GM12865 (cell line): ENCODE results near the gene MITF.

ENCODE experiments used
- DNase-seq: peaks from one replicate; pipeline ENCODE4 v3.0.0; 2010; ENCODE audit warnings: low read depth
- H3K4me3 ChIP-seq: 2 replicates; pipeline ENCODE4 v1.5.1; 2011; ENCODE audit warnings: mild to moderate bottlenecking, low read depth, low read length, control low read depth
- TF ChIP-seq, protein P1 (sequence below): IDR thresholded peaks from 2 replicates; pipeline ENCODE4 v1.5.1; 2011; ENCODE audit warnings: low read length, control low read depth, low read depth, inconsistent platforms; ENCODE audit not compliant: insufficient read depth; ENCODE audit errors: missing control alignments

MITF gene

DNA sequence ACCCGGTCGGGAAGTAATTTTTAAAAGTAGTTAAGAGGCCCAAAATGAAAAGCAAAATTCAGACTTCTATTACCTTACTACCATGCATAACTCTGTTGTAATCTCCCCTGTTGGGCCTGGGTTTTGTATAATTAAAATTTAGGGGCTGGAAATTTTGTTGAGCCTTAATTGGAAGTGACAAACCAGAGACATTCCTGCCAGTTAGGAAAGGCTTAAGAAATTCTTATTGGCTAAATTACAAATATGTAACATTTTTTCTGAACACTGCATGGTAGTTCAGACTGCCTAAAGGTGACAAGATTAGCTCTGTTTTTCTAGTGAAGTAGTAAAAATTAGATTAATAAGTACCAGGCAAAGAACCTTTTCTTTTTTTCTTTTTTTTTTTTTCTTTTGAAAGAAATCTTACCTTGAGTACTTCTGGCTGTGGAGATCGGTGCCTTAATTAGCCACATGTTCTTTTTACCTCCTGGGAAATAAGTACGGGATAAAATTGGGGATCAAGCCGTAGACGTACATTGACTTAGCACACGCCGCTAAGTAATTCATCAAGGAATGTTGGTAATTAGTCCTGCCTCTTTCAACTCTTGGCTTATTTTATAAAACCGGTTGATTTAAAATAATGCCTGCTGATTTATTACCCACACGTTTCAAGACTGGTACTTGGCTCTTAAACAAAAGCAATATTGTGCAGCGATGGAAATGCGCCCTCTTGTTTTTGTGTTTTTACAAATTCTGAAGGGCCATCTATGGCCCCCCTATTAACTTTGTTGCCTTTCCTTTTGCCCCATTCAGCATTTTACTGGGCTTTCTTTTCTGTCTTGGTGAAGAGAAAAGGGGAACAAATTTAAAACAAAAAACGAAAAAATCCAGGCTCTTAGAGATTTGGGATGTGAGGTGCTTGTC lies 149.0 kb downstream of the MITF start:
- TF ChIP-seq, protein P1, sequence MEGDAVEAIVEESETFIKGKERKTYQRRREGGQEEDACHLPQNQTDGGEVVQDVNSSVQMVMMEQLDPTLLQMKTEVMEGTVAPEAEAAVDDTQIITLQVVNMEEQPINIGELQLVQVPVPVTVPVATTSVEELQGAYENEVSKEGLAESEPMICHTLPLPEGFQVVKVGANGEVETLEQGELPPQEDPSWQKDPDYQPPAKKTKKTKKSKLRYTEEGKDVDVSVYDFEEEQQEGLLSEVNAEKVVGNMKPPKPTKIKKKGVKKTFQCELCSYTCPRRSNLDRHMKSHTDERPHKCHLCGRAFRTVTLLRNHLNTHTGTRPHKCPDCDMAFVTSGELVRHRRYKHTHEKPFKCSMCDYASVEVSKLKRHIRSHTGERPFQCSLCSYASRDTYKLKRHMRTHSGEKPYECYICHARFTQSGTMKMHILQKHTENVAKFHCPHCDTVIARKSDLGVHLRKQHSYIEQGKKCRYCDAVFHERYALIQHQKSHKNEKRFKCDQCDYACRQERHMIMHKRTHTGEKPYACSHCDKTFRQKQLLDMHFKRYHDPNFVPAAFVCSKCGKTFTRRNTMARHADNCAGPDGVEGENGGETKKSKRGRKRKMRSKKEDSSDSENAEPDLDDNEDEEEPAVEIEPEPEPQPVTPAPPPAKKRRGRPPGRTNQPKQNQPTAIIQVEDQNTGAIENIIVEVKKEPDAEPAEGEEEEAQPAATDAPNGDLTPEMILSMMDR: no peak

DNA sequence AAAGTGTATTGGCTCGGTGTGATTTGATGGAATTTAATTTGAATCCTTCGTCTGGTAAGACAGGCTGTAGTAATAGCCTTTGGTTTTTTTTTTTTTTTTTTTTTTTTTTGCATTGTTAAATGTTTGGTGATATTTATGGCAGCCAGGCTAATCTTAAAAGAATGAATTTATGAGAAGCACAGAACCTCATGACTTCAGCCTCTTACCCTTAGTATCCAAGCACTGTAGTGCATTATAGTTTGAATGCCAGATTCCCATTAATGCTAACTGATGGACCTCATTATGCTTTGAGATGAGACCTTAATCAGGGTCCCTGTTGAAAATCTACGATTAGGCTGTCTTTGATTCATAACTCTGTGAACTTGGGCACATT lies 149.7 kb downstream of the MITF start:
- no peak for DNase-seq
- H3K4me3 ChIP-seq: no peak overlapping the region
- TF ChIP-seq, protein P1: no peak

More for the DNA sequence above, 149.0 kb downstream of the MITF start:
- no peak for DNase-seq
- no peak overlapping the region for H3K4me3 ChIP-seq

DNA sequence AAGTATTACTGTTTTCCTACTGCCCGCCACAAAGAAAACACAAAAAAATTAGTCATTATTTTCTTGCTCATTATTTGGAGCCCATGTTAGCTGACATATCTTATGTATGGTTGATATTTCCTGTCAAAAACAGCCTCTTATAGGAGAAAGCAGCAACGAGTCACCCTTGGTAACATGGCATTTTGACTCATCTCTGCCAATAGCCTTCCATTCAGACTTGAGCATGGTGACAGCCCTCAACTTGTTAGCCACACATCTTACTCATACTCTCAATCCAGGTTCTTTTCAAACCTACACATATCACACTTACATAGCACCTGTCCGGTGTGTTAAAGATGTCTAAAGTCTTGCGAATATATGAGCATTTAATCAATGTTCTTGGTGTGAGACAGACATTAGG lies 150.8 kb downstream of the MITF start:
- DNase-seq: no peak
- H3K4me3 ChIP-seq: no peak overlapping the region
- TF ChIP-seq, protein P1: no peak

DNA sequence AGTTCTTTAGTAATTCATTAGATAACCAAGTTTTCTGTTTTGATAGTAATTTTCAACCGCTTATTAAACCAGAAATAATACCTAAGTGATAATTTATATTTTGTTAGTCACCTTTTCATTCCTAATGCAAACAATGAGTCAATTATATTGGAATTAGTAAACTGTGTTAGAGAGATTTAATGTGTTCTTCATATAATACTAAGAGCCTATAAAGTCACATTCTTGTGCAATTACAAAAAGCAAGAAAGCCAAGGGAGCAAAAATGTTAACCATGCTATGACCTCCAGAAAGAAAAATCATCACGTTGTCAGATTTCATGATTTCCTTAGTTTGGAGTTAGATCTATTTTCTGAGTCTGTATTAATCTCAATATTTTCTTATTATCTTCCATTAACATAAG lies 151.4 kb downstream of the MITF start:
- TF ChIP-seq, protein P1: no peak
- DNase-seq: no peak
- no peak overlapping the region for H3K4me3 ChIP-seq

DNA sequence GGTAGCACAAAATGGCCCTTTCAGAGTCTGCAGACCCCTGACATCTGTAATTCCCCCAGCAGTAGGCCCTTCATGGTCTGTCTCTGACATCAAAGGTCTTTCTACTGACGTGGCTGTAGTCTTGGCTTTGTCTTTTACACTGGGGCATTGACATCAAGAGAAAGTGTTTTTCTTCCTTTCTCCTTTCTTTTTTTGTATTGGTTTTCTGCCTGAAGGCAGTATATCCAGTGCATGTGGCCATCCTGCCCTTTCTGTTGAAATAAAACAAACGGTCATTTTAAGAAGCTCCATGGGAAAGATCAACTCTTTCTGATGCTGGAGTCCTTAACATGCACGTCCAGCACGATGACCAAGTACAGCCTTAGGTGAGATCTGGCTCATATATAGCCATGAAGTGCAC lies 153.4 kb downstream of the MITF start:
- TF ChIP-seq, protein P1: no peak
- no peak overlapping the region for H3K4me3 ChIP-seq
- DNase-seq: no peak

DNA sequence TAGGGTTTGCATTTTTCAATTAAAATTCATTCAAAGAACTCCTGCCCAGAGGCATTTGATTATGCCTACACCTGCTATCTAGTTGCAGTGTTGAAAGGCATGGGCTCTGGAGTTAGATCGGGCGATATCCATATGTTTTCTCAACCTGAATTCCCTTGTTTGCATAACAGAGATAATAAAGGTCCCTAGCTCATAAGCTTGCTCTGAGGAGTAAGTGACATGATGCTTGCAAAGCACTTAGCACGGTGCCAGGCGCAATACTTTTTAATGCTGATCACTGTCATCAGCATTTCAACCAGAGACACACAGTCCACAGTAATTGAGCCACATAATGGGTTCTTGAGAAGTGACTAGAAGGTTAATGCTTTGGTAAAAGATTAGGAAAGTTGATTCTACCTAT lies 154.0 kb downstream of the MITF start:
- DNase-seq: no peak
- TF ChIP-seq, protein P1: no peak
- H3K4me3 ChIP-seq: no peak overlapping the region

DNA sequence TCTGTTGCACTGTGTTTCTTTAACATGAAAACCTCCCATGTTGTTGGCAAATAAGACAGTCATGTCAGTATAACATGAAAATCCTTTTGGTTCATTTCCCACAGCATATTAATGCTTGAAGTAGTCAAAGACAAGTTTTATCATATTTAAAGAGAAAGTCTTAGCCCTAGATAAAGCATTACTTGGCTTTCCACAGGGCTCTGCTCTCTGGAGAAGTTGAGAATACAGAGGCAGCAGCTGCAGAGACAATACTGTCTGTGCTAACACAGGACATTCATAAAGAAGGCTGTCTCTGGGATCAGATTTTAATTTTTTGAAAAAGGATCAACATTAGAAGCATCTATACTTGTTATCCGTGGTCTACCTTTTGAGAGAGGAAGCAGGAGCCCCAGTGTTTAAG lies 156.8 kb downstream of the MITF start:
- TF ChIP-seq, protein P1: no peak
- no peak overlapping the region for H3K4me3 ChIP-seq
- DNase-seq: no peak
